Parathyroid adenoma (tissue), 2 donors: Measurements from ENCODE around the gene VCAN.

Experiments
- H2AFZ ChIP-seq: fragments of 300-600 bp; sonication (generic); one replicate; pipeline ENCODE4 v1.7.0; 2017; ENCODE audit warnings: antibody characterized with exemption, mild to moderate bottlenecking
- H3K27ac ChIP-seq: fragments of 300-600 bp; sonication (generic); one replicate; pipeline ENCODE4 v1.7.0; 2017
- H3K27me3 ChIP-seq: fragments of 300-600 bp; sonication (generic); one replicate; pipeline ENCODE4 v1.7.0; 2017; ENCODE audit warnings: low read length; ENCODE audit not compliant: control insufficient read depth, insufficient read depth
- H3K36me3 ChIP-seq: fragments of 300-600 bp; sonication (generic); one replicate; pipeline ENCODE4 v1.7.0; 2017; ENCODE audit warnings: low read length; ENCODE audit not compliant: control insufficient read depth, insufficient read depth
- H3K4me1 ChIP-seq: fragments of 300-600 bp; sonication (generic); one replicate; pipeline ENCODE4 v1.7.0; 2017; ENCODE audit warnings: control low read depth
- H3K4me2 ChIP-seq: fragments of 300-600 bp; sonication (generic); one replicate; pipeline ENCODE4 v1.7.0; 2017; ENCODE audit warnings: low read length
- H3K4me3 ChIP-seq: fragments of 300-600 bp; sonication (generic); one replicate; pipeline ENCODE4 v1.7.0; 2017; ENCODE audit warnings: low read depth, low read length
- H3K79me2 ChIP-seq: fragments of 300-600 bp; sonication (generic); one replicate; pipeline ENCODE4 v1.7.0; 2017; ENCODE audit warnings: control low read depth
- H3K9ac ChIP-seq: fragments of 300-600 bp; sonication (generic); one replicate; pipeline ENCODE4 v1.7.0; 2017; ENCODE audit warnings: mild to moderate bottlenecking
- H3K9me3 ChIP-seq: fragments of 300-600 bp; sonication (generic); one replicate; pipeline ENCODE4 v1.7.0; 2017; ENCODE audit warnings: low read length; ENCODE audit not compliant: control insufficient read depth
- TF ChIP-seq, protein P1 (sequence below): fragments of 300-600 bp; sonication (generic); IDR thresholded peaks from one replicate; pipeline ENCODE4 v1.7.0; 2017; ENCODE audit warnings: antibody characterized with exemption, mild to moderate bottlenecking
- donor health status: primary hyperparathyroidism.

The VCAN gene

DNA sequence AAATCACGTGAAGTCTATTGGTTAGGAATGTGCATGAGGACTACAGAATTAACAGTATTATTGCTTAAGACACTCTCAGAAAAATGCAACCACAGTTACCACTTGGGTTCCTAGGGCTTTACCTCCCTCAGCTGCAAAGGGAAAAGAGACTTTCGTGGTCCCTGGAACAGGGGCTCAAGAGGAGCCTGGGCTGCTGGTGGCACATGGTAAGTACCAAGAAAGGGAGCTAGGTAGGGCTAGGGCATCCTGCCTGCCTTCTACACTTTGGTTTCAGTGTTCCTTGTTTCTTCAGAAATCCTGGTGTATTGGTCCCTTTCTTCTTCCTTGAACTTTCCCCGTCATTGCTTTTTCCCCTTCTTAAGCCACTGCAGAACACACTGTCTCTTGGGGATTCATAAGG is 7.3 kb upstream of the VCAN start:
- H3K79me2 ChIP-seq, result no peaks in the 10 kb centered on the region
- TF ChIP-seq, protein P1, sequence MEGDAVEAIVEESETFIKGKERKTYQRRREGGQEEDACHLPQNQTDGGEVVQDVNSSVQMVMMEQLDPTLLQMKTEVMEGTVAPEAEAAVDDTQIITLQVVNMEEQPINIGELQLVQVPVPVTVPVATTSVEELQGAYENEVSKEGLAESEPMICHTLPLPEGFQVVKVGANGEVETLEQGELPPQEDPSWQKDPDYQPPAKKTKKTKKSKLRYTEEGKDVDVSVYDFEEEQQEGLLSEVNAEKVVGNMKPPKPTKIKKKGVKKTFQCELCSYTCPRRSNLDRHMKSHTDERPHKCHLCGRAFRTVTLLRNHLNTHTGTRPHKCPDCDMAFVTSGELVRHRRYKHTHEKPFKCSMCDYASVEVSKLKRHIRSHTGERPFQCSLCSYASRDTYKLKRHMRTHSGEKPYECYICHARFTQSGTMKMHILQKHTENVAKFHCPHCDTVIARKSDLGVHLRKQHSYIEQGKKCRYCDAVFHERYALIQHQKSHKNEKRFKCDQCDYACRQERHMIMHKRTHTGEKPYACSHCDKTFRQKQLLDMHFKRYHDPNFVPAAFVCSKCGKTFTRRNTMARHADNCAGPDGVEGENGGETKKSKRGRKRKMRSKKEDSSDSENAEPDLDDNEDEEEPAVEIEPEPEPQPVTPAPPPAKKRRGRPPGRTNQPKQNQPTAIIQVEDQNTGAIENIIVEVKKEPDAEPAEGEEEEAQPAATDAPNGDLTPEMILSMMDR, result no peak
- H2AFZ ChIP-seq, result no peak overlapping the region
- no peak overlapping the region for H3K27ac ChIP-seq
- H3K36me3 ChIP-seq, result no peaks in the 10 kb centered on the region
- no peaks in the 10 kb centered on the region for H3K27me3 ChIP-seq
- no peak overlapping the region for H3K4me3 ChIP-seq
- H3K9ac ChIP-seq, result no peak overlapping the region
- no peaks in the 10 kb centered on the region for H3K4me1 ChIP-seq
- no peaks in the 10 kb centered on the region for H3K9me3 ChIP-seq
- no peak overlapping the region for H3K4me2 ChIP-seq

DNA sequence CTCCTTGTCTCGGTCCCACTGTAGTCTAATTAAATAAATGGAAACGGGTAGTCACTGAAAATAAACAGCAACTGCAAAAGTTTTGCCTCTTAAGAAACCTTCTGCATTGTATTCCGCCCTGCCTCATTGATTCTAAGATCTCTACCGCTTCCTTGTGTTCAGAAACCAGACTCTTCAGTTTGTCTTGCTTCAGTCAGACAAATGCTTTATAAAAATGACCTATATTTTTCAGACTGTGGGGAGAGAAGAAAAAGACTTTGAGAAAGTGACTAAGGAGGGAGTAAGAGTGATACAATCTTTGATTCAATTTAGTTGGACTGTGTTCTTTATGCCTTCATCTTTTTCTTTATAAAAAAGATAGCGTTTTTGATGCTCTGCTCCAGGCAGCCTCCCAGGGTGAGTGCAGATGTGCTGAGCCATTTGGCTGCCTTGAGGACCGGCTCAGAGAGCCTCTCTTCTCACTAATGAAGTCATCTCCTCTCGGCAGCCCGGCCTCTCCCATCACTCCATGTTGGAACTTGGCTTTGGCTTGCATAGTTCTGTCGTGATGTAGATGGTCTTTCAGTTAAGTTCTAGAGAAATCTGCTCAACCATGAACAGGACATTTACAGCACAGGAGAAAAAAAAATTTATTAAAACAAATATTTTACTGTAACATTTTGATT is 4.0 kb upstream of the VCAN start:
- H3K36me3 ChIP-seq, result no peaks in the 10 kb centered on the region
- H3K27ac ChIP-seq, result no peak overlapping the region
- H3K9ac ChIP-seq, result no peak overlapping the region
- no peak overlapping the region for H3K4me3 ChIP-seq
- H2AFZ ChIP-seq, result no peak overlapping the region
- TF ChIP-seq, protein P1, result no peak
- no peaks in the 10 kb centered on the region for H3K4me1 ChIP-seq
- no peaks in the 10 kb centered on the region for H3K79me2 ChIP-seq
- H3K4me2 ChIP-seq, result no peak overlapping the region
- no peaks in the 10 kb centered on the region for H3K27me3 ChIP-seq
- no peaks in the 10 kb centered on the region for H3K9me3 ChIP-seq

DNA sequence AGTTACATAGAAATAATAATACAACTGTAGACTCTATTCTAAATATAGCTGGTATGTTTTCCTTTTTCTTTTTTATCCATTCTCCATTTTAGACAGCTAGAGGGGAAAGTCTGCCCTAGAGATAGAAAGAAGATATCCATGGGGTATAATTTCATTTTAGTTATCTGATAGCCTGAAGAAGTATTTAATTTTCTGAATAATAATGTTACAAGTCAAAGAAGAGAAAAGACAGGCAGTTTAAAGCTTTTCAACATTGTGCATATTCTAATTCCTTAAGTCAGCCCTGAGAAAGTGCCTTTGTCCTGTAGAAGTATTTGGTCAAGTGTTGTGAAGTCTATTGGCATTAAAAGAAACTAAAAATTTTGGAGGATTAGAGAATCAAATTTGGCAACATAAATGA is 2.5 kb upstream of the VCAN start:
- Histone ChIP-seq H2AFZ (no peak overlapping the region), H3K4me1 (peaks cover 2% of the 10 kb centered on the region), H3K9me3 (no peaks in the 10 kb centered on the region), H3K79me2 (no peaks in the 10 kb centered on the region), H3K4me2 (no peak overlapping the region), H3K36me3 (no peaks in the 10 kb centered on the region), H3K9ac (no peak overlapping the region), H3K27me3 (no peaks in the 10 kb centered on the region), H3K27ac (no peak overlapping the region), H3K4me3 (no peak overlapping the region)
- TF ChIP-seq, protein P1, result no peak

DNA sequence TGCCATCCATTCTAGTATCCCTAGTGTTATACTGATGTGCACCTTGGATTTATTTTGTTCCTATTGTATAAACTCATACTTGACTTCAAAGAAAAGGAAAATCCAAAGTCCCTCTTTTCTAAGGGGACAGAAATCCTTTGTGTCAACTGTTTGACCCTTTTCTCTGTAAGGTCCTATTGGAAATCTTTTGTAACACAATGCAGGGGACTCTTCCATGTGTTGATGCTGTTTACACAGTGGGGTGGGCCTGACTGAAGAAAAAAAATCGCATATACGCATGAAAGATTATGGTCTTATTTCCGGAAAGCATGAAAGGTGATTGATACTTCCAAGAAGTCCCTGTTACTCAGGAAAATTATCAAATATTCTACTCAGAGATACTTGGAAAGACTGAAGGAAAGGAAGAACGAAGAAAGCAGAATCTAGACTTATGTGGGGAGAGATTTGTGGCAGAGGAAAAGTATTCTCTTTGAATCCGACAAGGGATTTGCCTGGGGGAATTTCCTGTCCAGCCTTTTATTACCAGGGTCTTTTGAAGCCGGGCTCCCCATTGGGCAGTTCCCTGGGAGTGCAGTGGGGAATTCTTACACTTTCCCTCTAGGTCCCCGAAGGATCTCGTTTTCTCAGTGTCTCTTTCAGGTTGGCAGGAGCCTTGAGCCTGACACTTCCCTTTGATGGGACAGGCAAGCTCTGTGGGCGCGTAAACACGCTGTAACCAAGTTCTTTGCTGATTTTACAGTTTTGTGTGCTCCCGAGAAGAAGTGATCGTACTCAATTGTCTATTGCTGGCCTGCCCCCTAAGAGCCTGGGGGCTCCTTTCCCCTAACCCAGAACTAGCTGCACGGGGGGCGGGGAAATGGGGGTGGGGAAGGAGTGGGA is 779 bp upstream of the VCAN start:
- no peaks in the 10 kb centered on the region for H3K9me3 ChIP-seq
- TF ChIP-seq, protein P1, result no peak
- no peak overlapping the region for H3K4me2 ChIP-seq
- no peaks in the 10 kb centered on the region for H3K36me3 ChIP-seq
- no peaks in the 10 kb centered on the region for H3K27me3 ChIP-seq
- H3K9ac ChIP-seq, result no peak overlapping the region
- H3K79me2 ChIP-seq, result no peaks in the 10 kb centered on the region
- no peak overlapping the region for H2AFZ ChIP-seq
- H3K27ac ChIP-seq, result no peak overlapping the region
- no peak overlapping the region for H3K4me3 ChIP-seq
- H3K4me1 ChIP-seq, result peaks cover 2% of the 10 kb centered on the region

DNA sequence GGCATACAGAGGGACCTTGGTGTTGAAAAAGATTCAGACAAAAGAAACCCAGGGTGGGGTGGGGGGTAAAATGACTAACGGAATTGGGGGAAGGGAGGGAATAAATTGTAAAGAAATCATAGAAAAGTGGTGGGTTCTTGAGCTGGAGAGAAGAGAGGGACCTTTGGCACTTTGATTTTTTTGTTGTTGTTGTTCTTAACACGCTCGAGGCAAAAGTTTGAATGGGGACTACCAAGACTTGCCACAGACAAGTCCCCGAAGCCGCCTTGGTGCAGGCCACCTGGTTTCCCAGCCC is 616 bp downstream of the VCAN start:
- TF ChIP-seq, protein P1, result no peak
- H3K9me3 ChIP-seq, result no peaks in the 10 kb centered on the region
- H3K36me3 ChIP-seq, result no peaks in the 10 kb centered on the region
- no peaks in the 10 kb centered on the region for H3K27me3 ChIP-seq
- H3K27ac ChIP-seq, result no peak overlapping the region
- H3K79me2 ChIP-seq, result no peaks in the 10 kb centered on the region
- H2AFZ ChIP-seq, result peak overlapping the region; percentile 11
- peaks cover 2% of the 10 kb centered on the region for H3K4me1 ChIP-seq
- no peak overlapping the region for H3K9ac ChIP-seq
- no peak overlapping the region for H3K4me3 ChIP-seq
- H3K4me2 ChIP-seq, result no peak overlapping the region
